Measurements from ENCODE around the gene ARHGAP15.

Gene ARHGAP15

GRCh38 chr2:143146366-143146765, 17.1 kb downstream of the ARHGAP15 start:
- no peak for DNase-seq

- no peak for DNase-seq
Measured at GRCh38 chr2:143146815-143147530, 17.8 kb downstream of the ARHGAP15 start.

GRCh38 chr2:143148011-143148410, 18.8 kb downstream of the ARHGAP15 start:
- no peak for DNase-seq

- no peak for DNase-seq
Measured at GRCh38 chr2:143148757-143149156, 19.5 kb downstream of the ARHGAP15 start.

- DNase-seq = no peak
Measured at GRCh38 chr2:143150287-143150686, 21.1 kb downstream of the ARHGAP15 start.

- DNase-seq = no peak
Measured at GRCh38 chr2:143151111-143151752, 22.0 kb downstream of the ARHGAP15 start.

GRCh38 chr2:143152219-143152618, 23.0 kb downstream of the ARHGAP15 start:
- DNase-seq = no peak

GRCh38 chr2:143152637-143153036, 23.4 kb downstream of the ARHGAP15 start:
- DNase-seq = no peak

- no peak for DNase-seq
Measured at GRCh38 chr2:143155661-143156060, 26.4 kb downstream of the ARHGAP15 start.

- no peak for DNase-seq
Measured at GRCh38 chr2:143157001-143157400, 27.8 kb downstream of the ARHGAP15 start.

GRCh38 chr2:143157418-143157817, 28.2 kb downstream of the ARHGAP15 start:
- no peak for DNase-seq

GRCh38 chr2:143158098-143158497, 28.9 kb downstream of the ARHGAP15 start:
- DNase-seq = no peak

GRCh38 chr2:143158551-143159485, 29.6 kb downstream of the ARHGAP15 start:
- DNase-seq = no peak

GRCh38 chr2:143159486-143159840, 30.2 kb downstream of the ARHGAP15 start:
- DNase-seq = no peak

- DNase-seq = no peak
Measured at GRCh38 chr2:143160732-143161707, 31.8 kb downstream of the ARHGAP15 start.

GRCh38 chr2:143162123-143162837, 33.1 kb downstream of the ARHGAP15 start:
- DNase-seq = peak in 1 of 2 donors; percentile 47

- DNase-seq = no peak
Measured at GRCh38 chr2:143162997-143163396, 33.8 kb downstream of the ARHGAP15 start.

GRCh38 chr2:143163499-143163898, 34.3 kb downstream of the ARHGAP15 start:
- no peak for DNase-seq

- no peak for DNase-seq
Measured at GRCh38 chr2:143165291-143165690, 36.1 kb downstream of the ARHGAP15 start.

- no peak for DNase-seq
Measured at GRCh38 chr2:143169105-143169504, 39.9 kb downstream of the ARHGAP15 start.

- no peak for DNase-seq
Measured at GRCh38 chr2:143171817-143172216, 42.6 kb downstream of the ARHGAP15 start.

- no peak for DNase-seq
Measured at GRCh38 chr2:143175438-143175837, 46.2 kb downstream of the ARHGAP15 start.

Measured in hippocampal formation (tissue), 2 donors.